ENCODE results near the gene ATAT1.
"Not testable (repeated sequence)": the region's sequence is repeated elsewhere in the genome, so short reads cannot be mapped to it uniquely, and the experiment has no call there.

DNA sequence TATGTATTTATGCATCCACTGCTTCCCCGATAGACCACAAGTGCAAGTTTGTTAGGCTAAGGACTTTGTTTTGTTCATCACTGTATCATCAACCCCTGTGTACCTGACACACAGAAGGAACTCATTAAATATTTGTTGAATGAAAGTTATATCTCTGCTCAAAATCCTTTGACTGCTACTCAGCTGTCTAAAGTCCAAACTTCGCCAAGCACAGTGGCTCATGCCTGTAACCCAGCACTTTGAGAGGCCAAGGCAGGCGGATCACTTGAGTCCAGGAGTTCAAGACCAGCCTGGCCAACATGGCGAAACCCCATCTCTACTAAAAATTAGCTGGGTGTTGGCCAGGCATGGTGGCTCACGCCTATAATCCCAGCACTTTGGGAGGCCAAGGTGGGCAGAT is 31.2 kb downstream of the ATAT1 start:
- TF ChIP-seq, protein P1, sequence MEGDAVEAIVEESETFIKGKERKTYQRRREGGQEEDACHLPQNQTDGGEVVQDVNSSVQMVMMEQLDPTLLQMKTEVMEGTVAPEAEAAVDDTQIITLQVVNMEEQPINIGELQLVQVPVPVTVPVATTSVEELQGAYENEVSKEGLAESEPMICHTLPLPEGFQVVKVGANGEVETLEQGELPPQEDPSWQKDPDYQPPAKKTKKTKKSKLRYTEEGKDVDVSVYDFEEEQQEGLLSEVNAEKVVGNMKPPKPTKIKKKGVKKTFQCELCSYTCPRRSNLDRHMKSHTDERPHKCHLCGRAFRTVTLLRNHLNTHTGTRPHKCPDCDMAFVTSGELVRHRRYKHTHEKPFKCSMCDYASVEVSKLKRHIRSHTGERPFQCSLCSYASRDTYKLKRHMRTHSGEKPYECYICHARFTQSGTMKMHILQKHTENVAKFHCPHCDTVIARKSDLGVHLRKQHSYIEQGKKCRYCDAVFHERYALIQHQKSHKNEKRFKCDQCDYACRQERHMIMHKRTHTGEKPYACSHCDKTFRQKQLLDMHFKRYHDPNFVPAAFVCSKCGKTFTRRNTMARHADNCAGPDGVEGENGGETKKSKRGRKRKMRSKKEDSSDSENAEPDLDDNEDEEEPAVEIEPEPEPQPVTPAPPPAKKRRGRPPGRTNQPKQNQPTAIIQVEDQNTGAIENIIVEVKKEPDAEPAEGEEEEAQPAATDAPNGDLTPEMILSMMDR (optimal IDR thresholded peaks at IDR 0.05 in 1 of 3, IDR thresholded peaks at IDR 0.05 in 1 of 3, conservative IDR thresholded peaks at IDR 0.05 in 1 of 3; ENCODE audit: extremely low read depth in 1 of 3, insufficient read depth in 2 of 3, low read length in 3 of 3) = not testable (repeated sequence)
- not testable (repeated sequence) for TF ChIP-seq EZH2 (IDR thresholded peaks at IDR 0.05; ENCODE audit: low read length)
